Iris pigment epithelial cell (primary cell): ENCODE measurements around the gene FZD8.

Experiments used
- DNase-seq: peaks from one replicate; pipeline ENCODE4 v3.0.0-alpha.2; 2011; ENCODE audit warnings: low read depth

Gene FZD8

DNA sequence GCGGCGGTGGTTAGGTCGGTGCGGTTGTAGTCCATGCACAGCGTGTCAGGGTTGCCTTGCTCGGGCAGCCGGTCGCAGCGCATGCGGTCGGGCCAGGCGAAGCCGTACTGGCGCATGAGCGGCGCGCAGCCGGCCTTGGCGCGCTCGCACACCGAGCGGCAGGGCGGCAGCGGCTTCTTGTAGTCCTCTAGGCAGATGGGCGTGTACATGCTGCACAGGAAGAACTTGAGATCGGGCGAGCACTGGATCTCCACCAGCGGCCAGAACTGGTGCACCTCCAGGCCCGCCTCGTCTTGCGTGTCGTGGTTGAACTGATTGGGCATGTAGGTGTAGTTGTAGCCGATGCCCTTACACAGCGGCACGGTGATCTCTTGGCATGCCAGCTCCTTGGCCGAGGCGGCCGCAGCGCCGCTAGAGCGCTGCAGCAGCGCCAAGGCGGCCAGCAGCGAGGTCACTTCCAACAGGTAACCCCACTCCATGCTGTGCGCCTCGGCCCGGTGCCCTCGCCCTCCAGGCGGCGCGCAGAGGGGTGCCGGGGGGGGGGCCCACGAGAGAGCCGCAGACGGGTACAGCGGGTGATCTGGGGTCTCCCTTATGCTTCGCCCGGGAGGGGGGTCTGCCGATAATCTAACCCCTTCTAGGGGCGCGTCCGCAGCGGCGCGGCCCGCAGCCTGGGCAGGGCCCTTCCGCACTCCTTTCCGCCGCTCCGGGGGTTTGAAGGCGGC, 983 bp downstream of the FZD8 start:
- peak; percentile 90 for DNase-seq

DNA sequence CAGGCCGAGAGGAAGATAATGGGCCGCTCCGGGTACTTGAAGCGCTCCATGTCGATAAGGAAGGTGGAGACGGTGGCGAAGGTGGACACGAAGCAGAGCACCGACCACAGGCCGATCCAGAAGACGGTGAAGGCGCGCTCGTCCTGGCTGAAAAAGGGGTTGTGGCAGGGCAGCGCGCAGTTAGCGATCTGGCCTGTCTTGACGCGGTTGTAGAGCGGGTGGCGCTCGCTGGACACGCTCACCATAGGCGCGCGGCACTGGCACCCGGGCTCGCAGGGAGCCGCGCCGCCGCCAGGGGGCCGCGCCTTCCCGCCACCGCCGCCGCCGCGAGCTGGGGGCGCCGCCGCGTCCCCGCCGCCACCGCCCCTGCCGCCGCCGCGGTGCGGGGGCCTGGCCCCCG, 1.6 kb downstream of the FZD8 start:
- peak; percentile 73 for DNase-seq

DNA sequence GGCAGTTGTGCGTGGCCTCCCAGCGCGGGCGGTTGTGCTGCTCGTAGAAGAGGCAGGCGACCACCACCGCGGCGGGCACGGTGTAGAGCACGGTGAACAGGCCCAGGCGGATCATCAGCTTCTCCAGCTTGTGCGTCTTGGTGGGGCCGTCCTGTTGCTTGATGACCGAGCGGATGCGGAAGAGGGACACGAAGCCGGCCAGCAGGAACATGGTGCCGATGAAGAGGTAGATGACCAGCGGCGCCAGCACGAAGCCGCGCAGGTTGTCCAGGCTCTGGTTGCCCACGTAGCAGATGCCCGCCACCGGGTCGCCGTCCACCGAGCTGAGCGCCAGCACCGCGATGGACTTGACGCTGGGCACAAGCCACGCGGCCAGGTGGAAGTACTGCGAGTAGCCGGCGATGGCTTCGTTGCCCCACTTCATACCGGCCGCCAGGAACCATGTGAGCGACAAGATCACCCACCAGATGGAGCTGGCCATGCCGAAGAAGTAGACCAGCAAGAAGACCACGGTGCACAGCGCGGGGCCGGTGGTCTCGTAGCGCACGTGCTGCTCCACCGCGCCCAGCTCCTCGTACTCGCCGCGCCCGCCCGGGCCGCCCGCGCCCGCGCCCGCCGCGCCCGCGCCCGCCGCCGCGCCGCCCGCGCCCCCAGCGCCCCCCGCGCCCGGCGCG, 2.2 kb downstream of the FZD8 start:
- DNase-seq = peak; percentile 47

GRCh38 chr10:35639021-35639727, 2.9 kb downstream of the FZD8 start:
- DNase-seq = peak; percentile 8

GRCh38 chr10:35638101-35638500, 4.0 kb downstream of the FZD8 start:
- DNase-seq = no peak

DNA sequence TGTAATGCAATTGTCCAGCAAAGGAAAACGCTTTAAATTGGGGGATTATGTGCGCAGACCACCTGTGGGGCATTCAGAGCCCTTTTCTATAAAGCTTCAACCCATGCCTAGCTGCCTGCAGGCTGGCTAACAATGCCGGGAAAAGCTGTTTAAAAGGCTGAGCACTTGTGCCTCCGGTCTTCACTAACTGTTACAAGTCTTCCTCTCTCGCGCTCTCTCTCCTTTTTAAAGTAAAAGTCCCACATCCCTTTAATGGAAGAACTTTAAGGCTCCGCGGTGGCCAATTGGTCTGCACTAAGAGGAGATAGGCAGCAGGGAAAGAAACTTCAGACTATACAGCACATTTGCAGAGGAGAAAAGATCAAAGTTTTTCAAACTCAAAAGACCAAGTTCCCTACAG, 4.6 kb downstream of the FZD8 start:
- DNase-seq = no peak

DNA sequence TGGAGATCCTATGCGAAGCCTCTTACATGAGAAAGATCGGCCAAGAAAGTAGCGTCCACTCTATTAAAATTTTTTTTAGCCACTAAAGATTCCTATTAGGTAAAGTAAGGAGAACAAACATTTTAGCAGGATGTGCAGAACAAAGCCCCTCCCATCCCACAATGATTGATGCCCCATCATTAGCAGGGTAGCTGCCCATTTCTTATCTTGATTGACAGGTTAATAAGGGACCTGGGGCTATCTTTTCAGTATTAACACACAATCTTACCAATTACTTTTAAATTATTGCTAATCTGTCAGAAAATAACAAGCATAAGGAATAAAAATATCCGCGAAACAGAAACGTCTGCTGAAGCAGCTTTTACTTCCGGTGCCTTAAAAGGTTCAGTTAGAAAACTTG, 5.1 kb downstream of the FZD8 start:
- DNase-seq = no peak

GRCh38 chr10:35635576-35635975, 6.5 kb downstream of the FZD8 start:
- DNase-seq = peak; percentile 62

DNA sequence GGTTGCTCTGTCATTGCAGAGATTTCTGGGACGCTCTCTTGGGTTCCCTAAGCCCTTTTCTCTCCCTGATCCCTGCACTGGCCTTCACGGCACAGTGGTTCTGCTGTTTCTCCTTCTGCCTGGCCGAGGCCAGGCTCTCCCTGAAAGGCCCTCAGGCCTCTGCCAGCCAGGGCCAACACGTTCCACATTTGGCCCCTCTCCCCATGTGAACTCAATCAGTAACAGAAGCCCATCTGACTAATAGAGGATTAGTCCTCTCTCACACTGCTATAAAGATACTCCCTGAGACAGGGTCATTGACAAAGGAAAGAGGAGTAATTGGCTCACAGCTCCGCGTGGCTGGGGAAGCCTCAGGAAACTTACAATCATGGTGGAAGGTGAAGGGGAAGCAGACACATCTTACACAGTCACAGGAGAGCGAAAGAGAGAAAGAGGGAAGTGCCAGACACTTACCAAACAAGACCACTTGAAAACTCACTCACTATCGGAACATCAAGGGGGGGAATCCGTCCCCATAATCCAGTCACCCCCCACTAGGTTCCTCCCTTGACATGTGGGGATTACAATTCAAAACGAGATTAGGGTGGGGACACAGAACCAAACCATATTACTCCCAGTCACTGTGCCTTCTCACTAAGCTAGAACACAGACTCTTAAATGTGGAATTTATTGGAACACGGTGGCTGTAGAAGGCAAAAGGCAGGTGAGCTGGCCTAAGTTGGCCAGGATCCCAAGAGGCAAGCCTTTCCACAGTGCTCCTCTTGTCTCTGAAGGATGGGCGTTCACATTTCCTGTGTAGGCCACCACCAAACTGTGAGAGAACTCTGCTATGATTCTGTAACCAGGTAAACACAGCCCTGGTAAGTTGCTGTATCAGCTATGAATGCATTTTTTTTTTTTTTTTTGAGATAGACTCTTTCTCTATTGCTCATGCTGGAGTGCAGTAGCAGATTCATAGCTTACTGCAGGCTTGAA, 8.8 kb downstream of the FZD8 start:
- DNase-seq = no peak

DNA sequence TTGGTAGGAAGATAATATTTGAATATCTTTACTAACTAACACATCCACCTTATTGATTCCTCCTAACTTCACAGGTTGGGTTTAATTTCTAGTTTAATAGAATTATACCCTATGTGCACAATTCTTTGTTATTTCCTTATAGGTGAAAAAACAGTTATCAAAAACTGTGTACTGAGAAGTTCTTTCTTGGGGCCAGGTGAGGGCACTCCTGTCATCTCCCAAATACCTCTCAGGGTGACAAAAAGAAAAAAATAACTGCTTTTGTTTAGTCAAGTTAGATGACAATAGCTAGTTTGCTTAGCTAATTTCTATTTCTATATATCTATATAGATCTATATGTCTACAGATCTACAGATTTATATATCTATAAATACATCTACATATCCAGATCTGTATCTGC, 10.1 kb downstream of the FZD8 start:
- DNase-seq = no peak

DNA sequence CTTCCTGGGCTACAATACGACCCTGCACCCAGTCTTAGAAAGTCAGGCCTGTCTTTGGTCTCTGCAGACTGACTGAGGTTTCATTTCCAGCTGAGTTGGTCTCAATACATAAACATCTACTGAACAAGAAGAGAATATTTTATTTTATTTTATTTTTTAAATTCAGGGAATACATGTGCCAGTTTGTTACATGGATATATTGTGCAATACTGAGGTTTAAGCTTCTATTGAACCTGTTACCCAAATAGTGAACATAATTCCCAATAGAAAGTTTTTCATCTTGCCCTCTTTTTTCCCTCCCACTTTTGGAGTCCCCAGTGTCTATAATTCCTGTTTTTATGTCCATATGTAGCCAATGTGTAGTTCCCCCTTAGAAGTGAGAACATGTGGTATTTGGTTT, 10.7 kb downstream of the FZD8 start:
- no peak for DNase-seq

DNA sequence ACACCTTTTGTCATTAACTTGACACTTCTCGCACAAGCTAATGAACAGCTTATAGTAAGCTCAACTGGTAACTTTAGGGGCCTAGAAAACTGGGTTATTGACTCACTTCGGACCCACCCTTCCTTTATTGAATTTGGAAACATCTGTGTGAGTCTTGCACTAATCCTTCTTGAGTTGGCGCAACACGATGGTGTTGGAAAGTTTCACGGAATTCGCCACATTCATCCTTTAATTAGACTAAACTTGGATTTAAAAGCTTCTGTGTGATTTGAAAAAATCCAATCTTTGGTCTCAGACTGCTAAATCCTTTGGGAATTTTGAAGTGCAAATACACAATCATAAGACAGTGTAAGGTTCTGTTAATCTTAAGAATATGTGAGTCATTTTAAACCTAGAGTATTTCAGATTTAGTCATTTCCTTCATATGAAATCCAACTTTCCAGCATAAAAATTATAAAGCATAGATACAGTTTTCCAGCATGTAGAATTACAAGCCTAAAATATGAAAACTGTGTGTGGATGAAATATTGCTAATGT, 15.1 kb downstream of the FZD8 start:
- DNase-seq = peak; percentile 38

DNA sequence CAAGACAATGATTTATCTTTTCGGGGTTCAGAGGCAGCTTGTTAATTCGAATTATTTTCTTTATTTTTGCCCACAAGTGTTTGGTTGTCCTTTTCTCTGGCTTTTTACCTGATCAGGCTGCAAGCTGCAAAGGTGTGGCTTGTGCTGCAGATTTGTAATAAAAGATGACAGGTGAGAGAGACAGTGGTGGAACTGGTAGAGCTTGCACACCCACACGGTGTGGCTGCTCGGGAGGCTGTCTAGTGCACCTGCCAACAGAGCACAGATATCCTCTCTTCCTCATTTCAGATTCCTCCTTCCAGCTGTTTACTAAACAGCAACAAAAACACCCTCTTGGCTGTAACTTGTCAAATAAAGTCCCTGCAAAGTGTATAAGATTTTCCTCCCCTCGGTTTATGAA, 27.8 kb downstream of the FZD8 start:
- DNase-seq = no peak

DNA sequence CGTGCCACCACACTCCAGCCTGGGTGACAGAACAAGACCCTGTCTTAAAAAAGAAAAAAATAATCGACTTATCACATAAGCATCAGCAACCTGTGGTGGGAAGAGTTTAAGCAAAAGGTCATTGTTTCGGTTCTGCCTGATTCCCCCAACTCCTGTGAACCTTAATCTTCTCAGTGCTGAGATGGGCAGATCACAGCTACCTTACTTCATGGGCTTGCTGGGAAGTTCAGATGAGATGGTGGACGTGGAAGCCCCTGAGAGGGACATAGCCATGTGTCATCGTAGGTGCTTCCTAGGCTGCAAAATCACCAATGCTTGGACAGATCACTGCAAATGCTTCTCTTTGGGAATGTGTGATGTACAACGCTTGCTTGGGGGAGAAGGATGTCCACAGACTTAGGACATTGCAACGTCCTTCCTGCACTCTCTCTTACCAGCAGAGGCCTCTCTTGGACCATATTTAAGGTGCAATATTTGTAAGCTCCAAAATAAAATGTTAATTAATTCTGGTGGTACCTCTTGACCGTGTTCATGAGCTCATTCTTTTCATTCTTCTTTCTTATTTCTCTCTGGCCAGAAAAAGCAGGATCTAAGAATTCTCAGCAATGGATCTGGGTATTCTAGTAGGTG, 28.4 kb downstream of the FZD8 start:
- peak; percentile 37 for DNase-seq

GRCh38 chr10:35613107-35613440, 29.0 kb downstream of the FZD8 start:
- no peak for DNase-seq

GRCh38 chr10:35612385-35613106, 29.6 kb downstream of the FZD8 start:
- no peak for DNase-seq

DNA sequence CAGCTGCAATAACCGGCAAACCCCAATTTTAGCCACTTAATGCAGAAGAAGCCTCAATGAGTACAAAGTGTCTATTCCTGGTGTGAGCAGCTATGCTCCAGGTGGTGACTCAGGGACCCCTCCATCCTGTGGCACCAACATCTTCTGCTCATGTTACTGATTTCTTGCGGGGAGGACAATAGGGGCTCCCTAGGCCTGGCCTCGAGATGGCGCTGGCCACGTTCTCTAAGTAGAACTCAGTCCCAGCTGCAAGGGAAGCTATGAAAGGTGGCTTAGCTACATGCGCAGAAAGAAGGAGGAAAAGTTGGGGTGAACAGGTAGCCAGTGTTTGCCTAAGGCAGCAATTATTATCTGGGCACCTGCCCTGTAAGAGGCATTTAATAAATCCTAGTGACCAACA, 30.3 kb downstream of the FZD8 start:
- no peak for DNase-seq

DNA sequence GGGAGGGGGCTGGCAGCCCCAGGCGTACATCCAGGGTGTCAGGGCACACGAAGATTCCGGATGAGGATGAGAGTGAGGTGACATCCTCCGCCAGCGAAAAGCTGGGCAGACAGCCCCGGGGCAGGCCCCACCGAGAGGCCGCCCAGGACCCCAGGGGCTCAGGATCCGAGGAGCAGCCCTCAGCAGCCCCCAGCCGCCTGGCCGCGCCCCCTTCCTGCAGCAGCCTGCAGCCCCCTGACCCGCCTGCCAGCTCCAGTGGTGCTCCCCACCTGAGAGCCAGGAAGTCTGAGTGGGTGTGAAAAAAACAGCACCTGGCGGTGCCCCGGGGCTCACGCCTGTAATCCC, 33.8 kb downstream of the FZD8 start:
- DNase-seq = no peak

DNA sequence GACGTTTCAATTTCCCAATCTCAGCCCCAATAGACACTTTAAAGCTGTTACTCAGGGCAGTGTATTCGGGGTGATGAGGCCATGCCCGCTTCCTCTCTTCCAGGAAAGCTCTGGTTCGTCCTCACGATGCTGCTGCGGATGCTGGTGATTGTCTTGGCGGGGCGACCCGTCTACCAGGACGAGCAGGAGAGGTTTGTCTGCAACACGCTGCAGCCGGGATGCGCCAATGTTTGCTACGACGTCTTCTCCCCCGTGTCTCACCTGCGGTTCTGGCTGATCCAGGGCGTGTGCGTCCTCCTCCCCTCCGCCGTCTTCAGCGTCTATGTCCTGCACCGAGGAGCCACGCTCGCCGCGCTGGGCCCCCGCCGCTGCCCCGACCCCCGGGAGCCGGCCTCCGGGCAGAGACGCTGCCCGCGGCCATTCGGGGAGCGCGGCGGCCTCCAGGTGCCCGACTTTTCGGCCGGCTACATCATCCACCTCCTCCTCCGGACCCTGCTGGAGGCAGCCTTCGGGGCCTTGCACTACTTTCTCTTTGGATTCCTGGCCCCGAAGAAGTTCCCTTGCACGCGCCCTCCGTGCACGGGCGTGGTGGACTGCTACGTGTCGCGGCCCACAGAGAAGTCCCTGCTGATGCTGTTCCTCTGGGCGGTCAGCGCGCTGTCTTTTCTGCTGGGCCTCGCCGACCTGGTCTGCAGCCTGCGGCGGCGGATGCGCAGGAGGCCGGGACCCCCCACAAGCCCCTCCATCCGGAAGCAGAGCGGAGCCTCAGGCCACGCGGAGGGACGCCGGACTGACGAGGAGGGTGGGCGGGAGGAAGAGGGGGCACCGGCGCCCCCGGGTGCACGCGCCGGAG, 34.4 kb downstream of the FZD8 start:
- DNase-seq = no peak

DNA sequence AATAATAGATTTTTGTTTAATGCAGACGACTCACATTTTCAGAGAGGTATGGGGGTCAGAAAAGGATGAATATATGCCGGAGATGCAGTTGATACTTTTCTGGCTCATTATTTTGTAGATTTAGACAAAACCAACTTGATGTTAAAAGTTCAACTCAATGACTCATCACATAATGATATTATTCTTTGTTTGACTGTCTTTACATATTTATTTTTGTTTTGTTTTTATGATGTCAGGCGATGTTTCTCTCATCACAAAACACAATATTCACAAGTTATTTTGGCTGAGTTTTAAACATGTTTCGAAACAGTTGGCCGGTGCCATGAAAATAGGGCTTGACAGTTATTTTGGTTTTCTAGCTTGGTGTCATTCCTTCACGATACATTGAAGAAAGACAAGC, 35.7 kb downstream of the FZD8 start:
- peak; percentile 47 for DNase-seq
